D721Med (cell line): ENCODE measurements around the gene NPLOC4.

Experiments used
- DNase-seq: peaks from one replicate; pipeline ENCODE4 v3.0.0; 2011; ENCODE audit warnings: low spot score; ENCODE audit not compliant: insufficient read length
- FAIRE-seq: peaks from 2 replicates; lab custom pipeline; 2011; peaks lifted over from hg19 to GRCh38; lab: Jason Lieb, UNC
- CTCF ChIP-seq: IDR thresholded peaks from 2 replicates; pipeline ENCODE4 v1.5.1; 2012; ENCODE audit warnings: mild to moderate bottlenecking, control low read depth; ENCODE audit not compliant: insufficient read depth; ENCODE audit errors: missing control alignments

The NPLOC4 gene

GRCh38 chr17:81508639-81509206 is 128.2 kb downstream of the NPLOC4 start:
- no peak for DNase-seq
- FAIRE-seq, result no peak

More at GRCh38 chr17:81508639-81509206, 128.2 kb downstream of the NPLOC4 start:
- TF ChIP-seq CTCF, result no peak
